Measurements from ENCODE around the gene FOXI1.

DNA sequence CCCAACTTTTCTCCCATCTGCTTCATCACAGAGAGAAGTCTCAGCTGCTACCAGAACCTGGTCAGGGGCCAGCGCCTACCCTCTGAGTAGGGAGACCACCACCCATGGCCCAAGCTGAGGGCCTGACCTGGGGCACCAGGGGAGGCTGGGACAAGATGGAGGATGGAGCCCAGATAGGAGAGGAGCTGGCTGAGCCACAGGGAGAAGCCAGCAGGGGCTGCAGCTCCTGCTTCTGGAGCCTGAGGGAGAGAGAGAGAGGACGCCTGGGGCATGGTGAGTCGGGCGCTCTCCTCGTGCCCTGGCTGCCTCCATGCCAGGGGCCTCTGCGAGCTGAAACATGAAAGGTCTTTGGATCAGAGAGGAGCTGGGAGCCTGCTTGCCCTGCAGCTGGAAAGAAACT lies 1.4 kb upstream of the FOXI1 start:
- TF ChIP-seq, protein P1, sequence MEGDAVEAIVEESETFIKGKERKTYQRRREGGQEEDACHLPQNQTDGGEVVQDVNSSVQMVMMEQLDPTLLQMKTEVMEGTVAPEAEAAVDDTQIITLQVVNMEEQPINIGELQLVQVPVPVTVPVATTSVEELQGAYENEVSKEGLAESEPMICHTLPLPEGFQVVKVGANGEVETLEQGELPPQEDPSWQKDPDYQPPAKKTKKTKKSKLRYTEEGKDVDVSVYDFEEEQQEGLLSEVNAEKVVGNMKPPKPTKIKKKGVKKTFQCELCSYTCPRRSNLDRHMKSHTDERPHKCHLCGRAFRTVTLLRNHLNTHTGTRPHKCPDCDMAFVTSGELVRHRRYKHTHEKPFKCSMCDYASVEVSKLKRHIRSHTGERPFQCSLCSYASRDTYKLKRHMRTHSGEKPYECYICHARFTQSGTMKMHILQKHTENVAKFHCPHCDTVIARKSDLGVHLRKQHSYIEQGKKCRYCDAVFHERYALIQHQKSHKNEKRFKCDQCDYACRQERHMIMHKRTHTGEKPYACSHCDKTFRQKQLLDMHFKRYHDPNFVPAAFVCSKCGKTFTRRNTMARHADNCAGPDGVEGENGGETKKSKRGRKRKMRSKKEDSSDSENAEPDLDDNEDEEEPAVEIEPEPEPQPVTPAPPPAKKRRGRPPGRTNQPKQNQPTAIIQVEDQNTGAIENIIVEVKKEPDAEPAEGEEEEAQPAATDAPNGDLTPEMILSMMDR (conservative IDR thresholded peaks at IDR 0.05), result no peak
- no peak for TF ChIP-seq EZH2 (IDR thresholded peaks at IDR 0.05; ENCODE audit: low read depth)
